ENCODE data around the gene NUSAP1. TPM values are rescaled to one million over a fixed set of nuclear protein-coding genes. Genes with fewer than 3 reads are reported as not detected.
"Not testable (repeated sequence)": the region's sequence is repeated elsewhere in the genome, so short reads cannot be mapped to it uniquely, and the experiment has no call there.

Gene NUSAP1
- total and polyA plus RNA-seq, 2 of the 4 experiments (the other 2 are of a cell fraction): 59.2 to 123 TPM

- H2BK20ac ChIP-seq (ENCODE audit: low read depth, low read length): no peak overlapping the region
- H3K27me3 ChIP-seq (ENCODE audit: control insufficient read depth, insufficient read depth, low read length): no peaks in the 10 kb centered on the region
- no peak overlapping the region for H3K56ac ChIP-seq (ENCODE audit: extremely low read depth, insufficient read depth, low read length)
- no peak overlapping the region for H2AK5ac ChIP-seq (ENCODE audit: low read depth, low read length)
- H3K9me3 ChIP-seq (ENCODE audit: control insufficient read depth, insufficient read depth, low read length): no peaks in the 10 kb centered on the region
- ChIA-PET CTCF (no interaction called here), POLR2A (ENCODE audit: unreplicated experiment) (no interaction called here)
- no peak overlapping the region for H2BK120ac ChIP-seq (ENCODE audit: low read depth, low read length)
- H3K4me1 ChIP-seq (ENCODE audit: control insufficient read depth, insufficient read depth, low read length): no peaks in the 10 kb centered on the region
- H3K9me1 ChIP-seq (ENCODE audit: insufficient read depth, low read length): peaks cover 2% of the 10 kb centered on the region; the same call in 1 of the 2 replicates
- no peak overlapping the region for H3K18ac ChIP-seq (ENCODE audit: low read depth, low read length)
- no peak overlapping the region for H4K91ac ChIP-seq (ENCODE audit: insufficient read depth, low read depth, low read length)
- no peak overlapping the region for H2BK15ac ChIP-seq (ENCODE audit: low read depth, low read length)
- DNase-seq (no peak), ATAC-seq (ENCODE audit: low read depth) (no peak)
- no peak overlapping the region for H3K9ac ChIP-seq (ENCODE audit: low read depth, low read length)
- in situ Hi-C loops (cut with MboI; ENCODE audit: low sequenced_read_pairs) (no loop called here), intact Hi-C loops (cut with micrococcal nuclease) (no loop called here), dilution Hi-C loops (cut with HindIII; ENCODE audit: low sequenced_read_pairs, unreplicated experiment) (no loop called here)
- H3K23ac ChIP-seq (ENCODE audit: low read depth, low read length): no peak overlapping the region
- H3K79me1 ChIP-seq (ENCODE audit: low read depth in 1 of 2, low read length in 2 of 2): peaks cover 24 to 57% of the 10 kb centered on the region in 2 experiments
- H2AK9ac ChIP-seq (replicated peaks; ENCODE audit: low read depth, low read length, poor library complexity): no peak overlapping the region
- H3K4me2 ChIP-seq (ENCODE audit: low read depth, low read length): no peak overlapping the region
- no peak overlapping the region for H3K27ac ChIP-seq (ENCODE audit: insufficient read depth, low read length)
- no peak overlapping the region for H3K4ac ChIP-seq (ENCODE audit: low read depth, low read length)
- no TSS peak for BruUV-seq (replicated peaks)
- WGBS, 2 experiments (ENCODE audit: extremely low coverage in 2 of 2, insufficient read length in 1 of 2): no CpG with 5 or more reads among the region's 1 CpG
- H3K14ac ChIP-seq (replicated peaks; ENCODE audit: low read depth, low read length): no peak overlapping the region
- no peak overlapping the region for H4K8ac ChIP-seq (ENCODE audit: low read depth in 2 of 2, low read length in 2 of 2)
- no peak overlapping the region for H4K5ac ChIP-seq (ENCODE audit: low read depth, low read length)
- H4K20me1 ChIP-seq (ENCODE audit: insufficient read depth, low read length): peaks cover 3% of the 10 kb centered on the region; the same call in 1 of the 2 replicates
- TF ChIP-seq RCOR1 (IDR thresholded peaks at IDR 0.05; ENCODE audit: insufficient replicate concordance, low read length) (no peak), ELK1 (IDR thresholded peaks at IDR 0.05; ENCODE audit: borderline replicate concordance, low read depth, low read length) (no peak), NFE2L2 (IDR thresholded peaks at IDR 0.05; ENCODE audit: low read depth, low read length) (no peak), BHLHE40 (IDR thresholded peaks at IDR 0.05; ENCODE audit: low read depth, low read length) (no peak), POLR2A (IDR thresholded peaks at IDR 0.05; ENCODE audit: low read depth, low read length) (no peak), MXI1 (IDR thresholded peaks at IDR 0.05; ENCODE audit: borderline replicate concordance, low read depth, low read length) (no peak)
- no peak overlapping the region for H2BK5ac ChIP-seq (ENCODE audit: low read depth, low read length, poor library complexity, severe bottlenecking)
- H2AFZ ChIP-seq (replicated peaks; ENCODE audit: low read length, poor library complexity): no peak overlapping the region
- H3K36me3 ChIP-seq (ENCODE audit: control insufficient read depth, insufficient read depth, low read length): peaks cover 25% of the 10 kb centered on the region
- no peak overlapping the region for H3K4me3 ChIP-seq (ENCODE audit: insufficient read depth, low read depth, low read length)
Measured at GRCh38 chr15:41292521-41292920, 40.2 kb upstream of the NUSAP1 start.

GRCh38 chr15:41301139-41301538 is 31.5 kb upstream of the NUSAP1 start:
- H4K5ac ChIP-seq (ENCODE audit: low read depth, low read length); H3K18ac ChIP-seq (ENCODE audit: low read depth, low read length); in situ Hi-C loops (cut with MboI; ENCODE audit: low sequenced_read_pairs); DNase-seq; ATAC-seq (ENCODE audit: low read depth); H2BK15ac ChIP-seq (ENCODE audit: low read depth, low read length); H3K23ac ChIP-seq (ENCODE audit: low read depth, low read length); H3K4me3 ChIP-seq (ENCODE audit: insufficient read depth, low read depth, low read length); CTCF ChIA-PET; H3K9me3 ChIP-seq (ENCODE audit: control insufficient read depth, insufficient read depth, low read length); H4K91ac ChIP-seq (ENCODE audit: insufficient read depth, low read depth, low read length); H2BK120ac ChIP-seq (ENCODE audit: low read depth, low read length); H4K20me1 ChIP-seq (ENCODE audit: insufficient read depth, low read length); H4K8ac ChIP-seq (ENCODE audit: low read depth in 2 of 2, low read length in 2 of 2); H3K9ac ChIP-seq (ENCODE audit: low read depth, low read length); dilution Hi-C loops (cut with HindIII; ENCODE audit: low sequenced_read_pairs, unreplicated experiment); H3K4me2 ChIP-seq (ENCODE audit: low read depth, low read length); H2BK5ac ChIP-seq (ENCODE audit: low read depth, low read length, poor library complexity, severe bottlenecking); H3K9me1 ChIP-seq (ENCODE audit: insufficient read depth, low read length); H2AFZ ChIP-seq (replicated peaks; ENCODE audit: low read length, poor library complexity); H2AK5ac ChIP-seq (ENCODE audit: low read depth, low read length); H3K14ac ChIP-seq (replicated peaks; ENCODE audit: low read depth, low read length); H2BK20ac ChIP-seq (ENCODE audit: low read depth, low read length); H3K4me1 ChIP-seq (ENCODE audit: control insufficient read depth, insufficient read depth, low read length); H3K4ac ChIP-seq (ENCODE audit: low read depth, low read length); intact Hi-C loops (cut with micrococcal nuclease); POLR2A ChIA-PET (ENCODE audit: unreplicated experiment); H3K56ac ChIP-seq (ENCODE audit: extremely low read depth, insufficient read depth, low read length); H2AK9ac ChIP-seq (replicated peaks; ENCODE audit: low read depth, low read length, poor library complexity); H3K27me3 ChIP-seq (ENCODE audit: control insufficient read depth, insufficient read depth, low read length); H3K27ac ChIP-seq (ENCODE audit: insufficient read depth, low read length); BruUV-seq (replicated peaks): not testable (repeated sequence)
- no CpG with 5 or more reads among the region's 2 CpGs for WGBS, 2 experiments (ENCODE audit: extremely low coverage in 2 of 2, insufficient read length in 1 of 2)
- peaks cover 14% of the 10 kb centered on the region for H3K36me3 ChIP-seq (ENCODE audit: control insufficient read depth, insufficient read depth, low read length)
- peaks cover 6 to 11% of the 10 kb centered on the region in 2 experiments for H3K79me1 ChIP-seq (ENCODE audit: low read depth in 1 of 2, low read length in 2 of 2)
